Glomerular visceral epithelial cell (primary cell): ENCODE results near the gene MVB12A.

Experiments used
- DNase-seq: peaks from one replicate; pipeline ENCODE4 v3.0.0-alpha.2; 2016; ENCODE audit errors: extremely low spot score

Gene MVB12A

DNA sequence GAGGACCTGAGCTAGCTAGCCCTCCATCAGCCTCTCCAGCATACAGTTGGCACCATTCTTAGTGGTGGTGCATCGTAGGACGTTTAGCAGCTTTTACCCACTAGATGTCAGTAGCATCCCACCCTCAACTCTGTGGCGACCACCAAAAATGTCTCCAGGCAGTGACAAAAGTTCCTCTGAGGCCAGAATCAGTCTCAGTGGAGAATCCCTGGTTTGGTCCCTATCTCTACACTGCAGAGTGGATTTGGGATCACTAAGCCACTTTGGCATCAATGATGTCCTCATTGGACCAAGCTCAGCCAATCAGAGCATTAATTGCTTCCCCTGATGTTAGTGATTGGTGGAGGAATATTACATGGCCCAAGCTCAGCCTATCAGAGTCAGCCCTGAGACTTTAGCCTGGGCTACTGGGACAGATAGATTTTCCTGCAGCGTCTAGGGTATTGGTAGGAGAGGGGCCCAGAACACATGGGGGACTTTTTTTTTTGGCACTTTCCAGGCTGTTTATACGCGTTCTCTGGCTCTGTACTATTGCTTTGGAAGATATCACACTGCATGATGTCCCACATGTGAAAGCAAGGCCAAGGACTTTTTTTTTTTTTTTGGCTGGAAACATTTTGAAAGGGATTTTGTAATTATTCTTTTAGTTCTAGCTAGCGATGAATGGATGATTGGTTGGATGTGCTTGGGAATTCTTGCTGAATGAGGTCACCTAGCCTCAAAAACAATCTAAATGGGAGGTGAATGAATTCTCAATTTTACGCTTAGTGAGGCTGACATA lies 21.6 kb downstream of the MVB12A start:
- peak; percentile 54 for DNase-seq

DNA sequence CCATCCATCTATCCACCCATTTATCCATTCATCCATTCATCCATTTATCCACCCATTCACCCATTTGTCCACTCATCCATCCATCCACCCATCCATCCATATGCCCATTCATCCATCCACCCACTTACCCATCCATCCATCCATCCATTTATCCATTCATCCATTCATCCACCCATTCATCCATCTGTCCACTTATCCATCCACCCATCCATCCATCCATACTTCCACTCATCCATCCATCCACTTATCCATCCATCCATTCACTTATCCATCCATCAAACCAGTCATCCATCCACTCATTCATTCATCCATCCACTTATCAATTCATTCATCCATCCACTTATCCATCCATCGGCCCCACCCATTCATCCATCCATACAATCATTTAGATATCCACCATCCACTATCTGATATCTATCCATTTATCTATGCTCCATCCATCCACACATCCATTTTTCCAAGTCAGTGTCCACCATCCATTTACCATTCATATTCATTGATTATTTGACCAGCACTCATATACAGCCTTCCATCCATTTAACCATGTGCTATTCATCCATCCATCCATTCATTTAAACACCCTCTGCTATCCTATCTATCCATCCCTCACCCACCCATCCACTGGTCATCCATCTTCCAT lies 25.8 kb downstream of the MVB12A start:
- no peak for DNase-seq

DNA sequence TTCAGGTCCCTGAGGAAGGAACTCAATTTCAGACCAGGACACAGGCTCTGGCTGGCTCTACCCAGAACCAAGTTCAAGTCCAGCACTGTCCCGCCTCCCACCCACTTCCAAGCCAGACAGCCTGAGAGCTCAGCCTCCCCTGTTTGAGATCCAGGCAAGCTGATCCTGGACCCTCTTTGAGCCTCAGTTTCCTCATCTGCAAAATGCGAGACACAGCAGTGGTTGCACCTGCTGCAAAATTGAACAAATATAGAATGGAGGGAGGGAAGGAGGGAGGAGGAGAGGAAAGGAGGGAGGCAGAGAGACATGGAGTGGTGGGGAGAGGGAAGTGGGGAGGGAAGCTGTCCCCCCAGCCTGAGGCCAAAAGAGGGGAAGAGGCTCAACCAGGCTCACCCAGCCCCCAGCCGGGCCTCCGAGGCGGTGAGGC lies 27.9 kb downstream of the MVB12A start:
- DNase-seq: no peak

DNA sequence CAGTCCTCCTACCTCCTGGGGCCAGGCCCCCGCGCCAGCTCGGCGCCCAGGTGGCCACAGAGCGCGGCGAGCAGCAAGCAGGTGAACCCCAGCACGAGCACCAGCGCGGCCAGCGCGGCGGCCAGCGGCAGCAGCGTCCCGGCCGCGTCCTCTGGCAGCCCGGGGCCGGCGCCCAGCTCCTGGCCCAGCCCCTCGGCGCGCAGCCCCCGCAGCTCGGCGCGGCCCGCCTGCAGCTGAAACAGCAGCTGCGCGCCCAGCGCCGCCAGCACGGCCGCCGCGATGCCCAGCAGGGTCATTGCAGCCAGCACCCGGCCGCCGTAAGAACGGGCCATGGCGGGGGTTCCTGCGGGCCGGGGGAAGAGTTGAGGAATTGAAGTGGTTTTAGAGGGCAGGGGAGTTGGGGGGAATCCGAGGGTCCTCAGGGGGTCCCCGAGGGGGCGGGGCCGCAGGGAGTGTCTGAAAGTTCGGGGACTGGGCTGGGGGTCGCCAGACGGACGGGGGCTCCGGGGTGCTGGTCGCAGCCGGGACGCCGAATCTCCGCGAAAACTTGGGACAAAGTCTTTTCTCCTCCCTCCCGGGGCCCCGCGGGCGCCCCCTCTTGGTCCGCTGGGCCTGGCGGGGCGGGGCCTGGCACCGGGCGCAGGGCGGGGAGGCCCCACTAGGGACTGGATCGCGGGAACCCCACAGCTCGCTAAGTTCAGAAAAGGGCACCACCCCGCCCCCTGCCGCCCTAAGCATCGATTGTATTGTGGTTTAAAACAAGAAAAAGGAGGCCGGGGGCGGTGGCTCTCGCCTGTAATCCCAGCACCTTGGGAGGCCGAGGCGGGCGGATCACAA lies 28.5 kb downstream of the MVB12A start, which contains the start of gene TMEM221:
Gene TMEM221, minus strand, starts transcription at position 538 of the 837 bp plus-strand sequence. Its CDS starts 206 bp downstream, at position 332.
- peak; percentile 20 for DNase-seq

DNA sequence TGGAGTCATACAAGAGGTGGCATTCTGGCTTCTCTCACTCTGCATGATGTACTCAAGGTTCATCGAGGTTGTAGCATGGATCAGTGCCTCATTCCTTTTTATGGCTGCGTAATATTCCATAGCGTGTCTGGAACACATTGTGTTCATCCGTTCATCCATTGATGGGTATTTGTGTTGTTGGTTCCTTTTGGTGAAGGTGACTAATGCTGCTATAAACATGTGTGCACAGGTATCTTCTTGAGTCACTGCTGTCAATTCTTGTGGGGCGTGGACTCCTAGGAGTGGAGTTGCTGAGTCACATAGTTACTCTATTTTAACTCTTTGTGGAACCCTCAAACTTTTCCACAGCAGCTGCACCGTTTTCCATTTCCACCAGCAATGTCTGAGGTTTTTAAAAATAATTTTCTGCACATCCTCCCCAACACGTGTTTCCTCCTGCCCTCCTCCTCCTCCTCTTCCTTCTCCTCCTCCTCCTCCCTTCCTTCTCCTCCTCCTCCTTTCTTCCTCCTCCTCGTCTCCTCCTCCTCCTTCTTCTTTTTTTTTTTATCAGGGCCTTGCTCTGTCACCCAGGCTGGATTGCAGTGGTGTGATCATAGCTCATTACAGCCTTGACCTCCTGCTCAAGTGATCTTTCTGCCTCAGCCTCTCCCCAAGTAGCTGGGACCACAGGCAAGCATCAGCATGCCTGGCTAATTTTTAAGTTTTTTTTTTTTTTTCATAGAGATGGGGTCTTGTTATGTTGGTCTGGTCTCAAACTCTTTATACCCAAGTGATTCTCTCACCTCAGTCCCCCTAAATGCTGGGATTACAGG lies 30.6 kb downstream of the MVB12A start:
- peak; percentile 19 for DNase-seq

DNA sequence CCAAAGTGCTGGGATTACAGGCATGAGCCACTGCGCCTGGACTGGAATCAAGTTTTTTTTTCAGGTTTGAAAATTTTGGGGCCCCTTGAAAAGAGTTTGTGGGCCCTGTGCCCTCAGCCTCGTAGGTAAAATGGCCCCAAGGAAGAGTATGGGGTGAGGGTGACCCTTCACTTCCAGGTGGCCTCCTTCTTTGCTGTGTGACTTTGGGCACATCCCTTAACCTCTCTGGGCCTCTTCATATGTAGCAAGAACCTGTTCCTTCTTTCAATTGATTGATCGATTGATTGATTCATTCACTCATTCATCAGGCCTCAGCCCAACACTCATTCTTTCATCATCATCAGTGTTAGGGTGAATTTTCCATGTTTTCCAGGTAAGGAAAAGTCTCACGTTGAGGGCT lies 32.0 kb downstream of the MVB12A start:
- DNase-seq: no peak

DNA sequence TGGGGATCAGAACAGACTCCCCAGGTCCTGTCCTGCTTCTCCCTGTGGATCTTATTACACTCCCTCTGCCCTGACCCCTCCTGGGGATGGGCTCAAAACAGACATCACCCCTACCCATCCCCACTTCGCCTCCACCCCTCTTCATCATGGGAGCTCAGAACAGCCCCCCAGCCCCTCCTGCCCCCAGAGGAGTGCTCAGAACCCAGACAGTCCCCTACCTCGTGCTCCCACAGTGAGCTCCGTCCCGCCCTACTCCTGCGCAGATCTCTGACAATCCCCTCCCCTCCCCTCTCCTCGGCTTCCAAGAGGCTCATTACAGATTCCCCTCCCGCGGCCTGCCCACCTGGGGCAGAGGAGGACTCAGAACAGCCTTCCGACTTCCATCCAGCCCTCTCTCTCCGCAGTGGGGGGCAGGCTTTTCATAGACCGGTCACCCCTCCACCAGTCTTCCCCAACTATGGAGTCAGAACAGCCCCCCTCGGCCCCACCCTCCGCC lies 34.8 kb downstream of the MVB12A start:
- no peak for DNase-seq

DNA sequence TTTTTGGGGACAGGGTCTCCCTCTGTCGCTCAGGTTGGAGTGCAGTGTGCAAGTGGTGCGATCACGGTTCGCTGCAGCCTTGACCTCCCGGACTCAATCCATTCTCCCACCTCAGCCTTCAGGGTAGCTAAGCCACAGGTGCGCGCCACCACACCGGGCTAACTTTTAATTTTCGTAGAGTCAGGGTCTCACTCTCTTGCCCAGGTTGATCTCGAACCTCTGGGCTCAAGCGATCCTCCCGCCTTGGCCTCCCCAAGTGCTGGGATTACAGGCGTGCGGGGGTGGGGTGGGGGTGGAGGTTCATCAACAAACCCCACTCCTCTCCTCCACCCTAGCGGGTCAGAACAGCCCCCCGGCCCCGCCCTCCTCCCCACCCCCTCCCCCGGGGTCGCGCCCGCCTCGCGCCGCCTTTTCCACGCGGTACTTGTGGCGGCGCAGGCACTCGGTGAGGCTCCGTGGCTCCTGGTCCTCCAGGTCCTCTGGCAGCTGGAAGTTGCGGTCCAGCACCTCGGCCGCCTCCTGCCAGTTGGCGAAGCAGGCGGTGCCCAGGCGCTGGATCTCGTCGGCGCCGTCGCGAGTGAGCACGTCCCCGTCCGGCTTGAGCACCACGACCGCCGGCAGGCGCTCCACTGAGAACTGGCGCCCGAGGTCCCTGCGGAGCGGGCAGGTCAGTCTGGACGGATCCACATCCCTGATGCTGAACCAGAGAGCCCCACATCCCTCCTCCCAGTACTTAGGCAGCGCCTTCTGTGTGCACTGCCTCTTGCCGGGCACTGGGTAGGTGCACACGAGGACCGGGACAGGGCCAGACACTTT lies 35.7 kb downstream of the MVB12A start:
- DNase-seq: no peak

DNA sequence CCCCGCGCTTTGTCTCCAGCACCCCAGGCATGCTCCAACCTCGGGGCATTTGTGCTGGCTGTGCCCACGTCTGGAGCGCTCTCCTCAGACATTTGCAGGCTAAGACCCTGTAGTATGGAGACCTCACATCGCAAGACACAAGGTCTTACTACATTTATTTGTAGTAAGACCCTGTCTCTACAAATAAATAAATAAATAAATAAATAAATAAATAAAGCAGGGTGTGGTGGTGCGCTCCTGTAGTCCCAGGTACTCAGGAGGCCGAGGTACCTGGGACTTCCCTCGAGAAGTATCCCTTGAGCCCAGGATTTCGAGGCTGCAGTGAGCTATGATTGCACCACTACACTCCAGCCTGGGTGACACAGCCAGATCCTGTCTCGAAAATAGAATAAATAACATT lies 36.3 kb downstream of the MVB12A start:
- no peak for DNase-seq

DNA sequence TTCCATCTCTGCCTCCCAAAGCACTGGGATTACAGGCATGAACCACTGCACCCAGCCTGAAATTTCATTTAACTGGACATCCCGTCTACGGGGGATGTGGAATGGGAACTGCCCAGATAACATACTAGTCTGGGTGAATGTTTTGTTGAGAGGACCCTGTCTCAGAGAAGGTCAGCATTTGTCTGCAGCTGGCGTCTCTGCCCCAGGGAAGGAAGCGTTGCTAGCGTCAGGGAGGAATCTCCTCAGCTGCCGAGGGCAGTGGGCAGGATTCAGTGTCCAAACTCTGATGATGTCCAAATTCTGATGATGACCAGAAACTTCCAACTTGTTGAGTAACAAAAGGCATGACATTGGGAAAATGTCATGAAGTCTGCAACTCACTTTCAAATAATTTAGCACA lies 37.8 kb downstream of the MVB12A start:
- DNase-seq: no peak

DNA sequence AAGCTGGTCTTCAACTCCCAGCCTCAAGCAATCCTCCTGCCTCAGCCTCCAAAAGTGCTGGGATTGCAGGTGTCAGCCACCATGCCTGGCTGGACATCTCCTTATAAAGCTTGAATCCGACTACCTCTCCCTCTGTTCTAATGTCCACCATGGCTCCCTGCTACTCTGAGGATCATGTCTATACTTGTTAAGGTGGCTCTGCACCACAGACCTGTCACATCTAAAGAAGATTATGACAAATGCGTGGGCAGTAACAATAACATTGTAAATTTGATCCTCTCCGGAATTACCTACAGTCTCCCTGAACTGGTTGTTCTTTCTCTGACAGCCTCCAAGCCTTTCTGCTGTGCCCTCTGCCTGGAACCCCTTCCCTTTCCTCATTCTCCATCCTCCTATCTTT lies 39.1 kb downstream of the MVB12A start:
- DNase-seq: no peak

DNA sequence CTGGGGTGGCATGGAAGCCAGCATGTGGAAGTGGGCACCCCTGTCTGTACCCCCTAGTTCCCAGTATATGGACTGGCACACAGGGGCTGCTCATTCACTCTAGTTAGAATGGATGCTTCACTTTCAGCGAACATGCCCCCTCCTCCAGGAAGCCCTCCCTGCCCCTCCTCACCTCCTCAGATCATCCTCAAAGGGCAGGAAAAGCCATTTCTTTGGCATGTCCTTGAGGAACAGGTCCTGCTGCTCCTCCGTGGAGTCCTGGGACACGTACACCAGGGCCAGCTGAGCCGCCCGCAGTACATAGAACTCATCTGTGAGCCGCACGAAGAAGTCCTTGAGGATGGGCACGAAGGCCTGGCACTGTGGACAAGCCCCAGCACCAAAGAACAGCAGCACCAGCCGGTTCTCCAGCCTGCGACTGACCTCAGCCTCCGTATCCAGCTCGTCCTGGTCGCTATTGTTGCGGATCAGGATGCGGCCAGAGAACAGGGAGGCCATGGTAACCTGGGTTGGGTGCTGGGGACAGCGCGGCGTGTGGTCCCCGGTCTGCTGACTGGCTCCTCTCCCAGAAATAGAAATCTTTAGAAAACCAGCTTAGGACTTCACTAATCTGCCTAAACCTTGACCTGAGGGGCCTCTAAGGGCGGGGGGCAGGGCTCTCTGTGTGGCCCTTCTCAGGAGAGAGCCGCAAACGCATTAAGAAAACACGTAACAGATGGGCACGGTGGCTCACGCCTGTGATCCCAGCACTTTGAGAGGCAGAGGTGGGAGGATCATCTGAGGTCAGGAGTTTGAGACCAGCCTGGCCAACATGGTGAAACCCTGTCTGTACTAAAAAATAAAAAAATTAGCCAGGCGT lies 40.8 kb downstream of the MVB12A start, which contains the start of gene NXNL1:
Gene NXNL1, minus strand, starts transcription at position 555 of the 859 bp plus-strand sequence. Its CDS starts 57 bp downstream, at position 498.
- no peak for DNase-seq

DNA sequence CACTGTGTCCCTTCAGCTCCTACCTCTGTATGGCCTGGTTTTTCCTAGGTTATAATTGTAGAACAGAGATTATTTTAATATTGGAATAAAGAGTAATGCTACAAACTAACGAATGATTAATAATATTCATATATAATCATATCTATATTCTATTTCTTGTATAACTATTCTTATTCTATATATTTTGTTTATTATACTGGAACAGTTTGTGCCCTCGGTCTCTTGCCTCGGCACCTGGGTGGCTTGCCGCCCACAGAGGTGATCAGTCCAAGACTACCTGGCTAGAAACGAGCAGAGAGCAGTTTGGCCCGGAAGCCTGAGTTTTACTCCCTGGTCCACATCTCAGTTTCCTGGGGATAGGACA lies 46.6 kb downstream of the MVB12A start:
- DNase-seq: no peak

DNA sequence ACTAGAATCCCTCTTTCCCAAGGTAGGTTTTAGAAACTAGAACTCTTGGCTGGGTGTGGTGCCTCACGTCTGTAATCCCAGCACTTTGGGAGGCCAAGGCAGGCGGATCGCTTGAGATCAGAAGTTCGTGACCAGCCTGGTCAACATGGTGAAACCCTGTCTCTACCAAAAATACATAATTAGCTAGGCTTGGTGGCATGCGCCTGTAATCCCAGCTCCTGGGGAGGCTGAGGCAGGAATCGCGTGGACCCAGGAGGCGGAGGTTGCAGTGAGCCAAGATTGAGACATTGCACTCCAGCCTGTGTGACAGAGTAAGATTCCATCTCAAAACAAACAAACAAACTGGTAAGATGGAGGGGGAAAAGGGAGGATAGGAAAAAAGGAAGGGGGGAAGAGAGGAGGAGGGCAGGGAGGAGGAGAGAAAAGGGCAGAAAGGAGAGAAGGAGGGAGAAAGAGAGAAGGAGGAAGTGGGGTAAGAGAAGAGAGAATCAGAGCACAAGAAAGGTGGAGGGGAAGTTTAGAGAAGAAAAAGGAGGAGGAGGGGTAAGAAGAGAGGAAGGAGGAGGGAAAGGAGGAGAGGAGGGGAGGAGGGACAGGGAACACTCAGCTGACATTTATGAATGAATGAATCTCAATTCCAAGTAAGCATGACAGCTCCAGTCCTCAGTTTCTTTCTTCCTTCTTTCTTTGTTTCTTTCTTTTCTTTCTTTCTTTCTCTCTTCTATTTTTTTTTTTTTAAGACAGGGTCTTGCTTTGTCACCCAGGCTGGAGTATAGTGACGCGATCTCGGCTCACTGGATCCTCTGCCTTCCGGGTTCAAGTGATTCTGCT lies 47.8 kb downstream of the MVB12A start:
- no peak for DNase-seq

DNA sequence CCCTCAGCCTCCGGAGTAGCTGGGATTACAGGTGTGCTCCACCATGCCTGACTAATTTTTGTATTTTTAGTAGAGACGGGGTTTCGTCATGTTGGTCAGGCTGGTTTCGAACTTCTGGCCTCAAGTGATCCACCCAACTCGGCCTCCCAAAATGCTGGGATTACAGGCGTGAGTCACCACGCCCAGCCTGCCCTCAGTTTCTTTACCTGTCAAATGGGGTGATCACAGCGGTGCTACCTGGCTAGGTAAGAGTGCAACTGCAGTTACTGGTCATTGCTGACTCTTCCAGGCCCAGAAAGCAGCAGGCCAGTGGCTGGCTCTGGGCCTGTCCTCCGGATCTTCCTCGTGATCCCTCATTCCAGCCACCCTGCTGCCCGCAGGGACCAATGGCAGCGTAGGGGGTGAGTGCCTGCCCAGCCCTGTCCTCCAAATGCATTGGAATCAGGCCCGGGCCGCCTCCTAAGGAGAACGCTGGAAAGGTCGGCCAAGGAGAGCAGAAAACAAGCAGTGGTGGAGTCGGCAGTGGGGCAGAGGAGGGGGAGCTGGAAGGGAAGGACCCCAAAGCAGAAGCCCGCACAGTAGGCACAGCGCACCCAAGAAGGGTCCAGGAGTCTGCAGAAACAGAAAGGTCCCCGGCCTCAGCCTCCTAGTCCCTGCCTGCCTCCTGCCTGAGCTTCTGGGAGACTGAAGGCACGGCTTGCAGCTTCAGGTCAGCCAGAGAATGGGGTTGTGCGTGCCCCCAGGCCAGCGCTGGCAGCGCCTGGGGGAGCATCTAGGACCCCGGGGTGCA lies 48.6 kb downstream of the MVB12A start:
- DNase-seq: no peak

DNA sequence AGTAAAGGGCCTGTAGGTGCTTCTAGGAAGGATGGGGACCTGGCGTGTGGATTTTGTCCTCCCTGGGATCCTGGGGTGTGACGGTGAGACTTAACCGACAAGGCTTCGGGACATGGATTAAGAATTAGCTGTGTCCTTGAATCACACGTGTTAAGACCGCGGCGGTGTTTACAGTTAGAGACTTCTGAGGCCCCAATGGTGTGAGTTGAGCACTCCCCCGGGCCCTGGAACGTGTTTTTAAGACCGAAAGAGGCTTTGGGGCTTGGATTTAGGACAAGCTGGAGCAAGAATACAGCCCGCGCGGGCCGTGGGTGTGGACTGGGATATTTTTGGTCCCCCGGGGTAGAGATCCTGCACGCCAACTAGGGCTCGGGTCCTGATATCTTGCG lies 49.2 kb downstream of the MVB12A start:
- DNase-seq: no peak

DNA sequence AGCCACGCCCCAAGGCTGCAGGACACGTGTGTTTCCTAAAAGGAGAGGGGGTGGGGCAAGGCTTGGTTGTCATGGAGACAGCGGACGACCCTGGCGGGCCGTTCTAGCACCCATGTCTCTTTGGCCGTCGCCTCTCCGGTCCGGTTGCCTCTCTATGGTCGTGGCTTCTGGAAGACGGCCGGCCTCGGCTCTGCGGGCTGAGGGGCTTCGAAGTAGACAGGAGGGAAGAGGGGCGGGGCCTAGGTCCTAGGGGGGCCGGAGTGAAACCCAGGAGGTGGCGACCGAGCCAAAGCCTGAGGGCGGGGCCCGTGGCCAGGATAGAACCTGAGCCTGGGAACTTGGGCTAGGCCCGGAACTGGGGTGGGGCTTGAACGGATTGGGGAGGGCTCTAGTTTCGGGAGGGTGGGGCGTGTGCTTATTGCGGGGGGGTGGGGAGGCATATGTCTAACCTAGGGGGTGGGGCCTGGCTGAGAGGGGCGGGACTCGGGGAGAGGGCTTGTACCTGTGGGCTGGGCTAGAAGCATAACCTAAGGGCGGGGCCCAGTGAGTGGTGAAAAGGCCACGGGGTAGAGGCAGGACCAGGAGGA lies 49.7 kb downstream of the MVB12A start:
- peak; percentile 95 for DNase-seq
